Pancreas (tissue), 10 donors: ENCODE results near the gene LYST. TPM values are rescaled to one million over a fixed set of nuclear protein-coding genes. Genes with fewer than 3 reads are reported as not detected.

Experiments
- ATAC-seq, 4 donors: fragments of 200-7000 bp; cut with Tn5 transposase; one replicate each; pipeline versions ENCODE4 v1.8.0 to v1.9.1; 2020; ENCODE audit warnings: mild to moderate bottlenecking in 4 of 4, moderate library complexity in 4 of 4
- DNase-seq, 6 donors: peaks; one replicate each; pipeline ENCODE4 v3.0.0-alpha.2; 2020
- FAIRE-seq: peaks from 2 replicates; lab custom pipeline; 2012; peaks lifted over from hg19 to GRCh38; lab: Jason Lieb, UNC
- H3K27ac ChIP-seq, 4 donors: fragments of 200-600 bp; sonication (generic); 1 replicate in 3 of 4; 2 replicates in 1 of 4; pipeline versions ENCODE4 v1.5.0 to v1.8.0; 2020
- H3K27me3 ChIP-seq, 4 donors: fragments of 200-600 bp; one replicate each; pipeline ENCODE4 v1.8.0; 2021
- H3K36me3 ChIP-seq, 3 donors: fragments of 200-600 bp; sonication (generic) in 1 of 3; one replicate each; pipeline versions ENCODE4 v1.5.0 to v1.8.0; 2020 to 2021
- H3K4me1 ChIP-seq, 3 donors: fragments of 200-600 bp; one replicate each; pipeline ENCODE4 v1.8.0; 2021
- H3K4me3 ChIP-seq, 4 donors: fragments of 200-600 bp; sonication (generic) in 2 of 4; one replicate each; pipeline versions ENCODE4 v1.5.0 to v1.8.0; 2020 to 2021
- H3K9me3 ChIP-seq, 4 donors: fragments of 200-600 bp; one replicate each; pipeline ENCODE4 v1.8.0; 2021
- WGBS, 2 donors: extraction: QIAGEN DNeasy Blood & Tissue Kit; methylation state at CpG; one replicate each; pipeline ENCODE4 v1.1.7; 2013; 5-methylcytosine and 5-hydroxymethylcytosine counted together
- intact Hi-C, 3 donors: fragments of 100-400 bp; cut with DNase I; formaldehyde crosslinking; loops; one replicate each; pipeline versions ENCODE4 v1.11.1 to v1.14.2; 2022
- polyA plus RNA-seq, 2 donors: library from polyadenylated mRNA; stranded (reverse); fragments of 200-250 nt; gene quantifications; one replicate each; pipeline ENCODE4 v1.2.3, GENCODE V29; 2013
- total RNA-seq, 6 donors: library from RNA; stranded (reverse); fragmentation: NEBNext Ultra II Directional in 4 of 6; extraction: Animal tissue kit (Norgen Biotek cat#: 25700) in 4 of 6; gene quantifications; one replicate each; pipeline versions ENCODE4 v1.2.1 to v1.2.4, GENCODE V29; 2021 to 2023
- TF ChIP-seq, protein P1 (sequence below), 4 donors: fragments of 200-600 bp; sonication (generic) in 3 of 4; IDR thresholded peaks; one replicate each; pipeline versions ENCODE4 v1.5.0 to v1.8.0; 2021; ENCODE audit warnings: antibody characterized with exemption in 4 of 4
- donor health status: healthy with polysubstance abuse.
- donor health status: DM: no; HTN: no; CAD: no; lungs with moderate emphysema.
- donor health status: DM: no; HTN: no; CAD: no.
- donor health status: control.
- donor health status: control.
- donor health status: Bipolar disorder and iron deficiency.
- donor health status: DM: yes; HTN: yes; CAD: no.
- donor health status: DM: no; HTN: no; CAD: no.
- donor health status: DM: no; HTN: no; CAD: no.
- donor health status: DM: yes; HTN: yes; CAD: no.

The LYST gene
- total and polyA plus RNA-seq, 8 donors = 4.3 to 13.7 (median 8.9) TPM

DNA sequence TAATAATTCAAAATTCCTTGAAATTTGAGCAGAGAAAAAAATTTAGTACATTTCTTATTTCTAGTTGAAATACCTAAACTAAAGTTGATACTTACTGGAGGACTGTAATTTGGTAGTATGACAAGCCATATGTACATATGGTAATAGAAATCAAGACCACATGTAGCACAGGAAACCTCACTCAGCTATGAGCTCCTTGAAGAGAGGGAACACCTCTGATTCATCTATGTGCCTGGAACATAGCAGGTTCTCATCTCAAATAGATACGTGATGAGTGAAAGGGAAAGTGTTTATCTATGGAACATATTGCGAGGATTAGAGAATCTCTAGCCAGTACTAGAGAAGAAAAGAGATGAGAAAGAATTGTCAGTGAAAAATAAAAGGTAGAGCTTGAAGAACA lies 169.2 kb downstream of the LYST start:
- H3K27ac ChIP-seq = no peak overlapping the region
- H3K4me3 ChIP-seq = no peak overlapping the region
- FAIRE-seq = no peak
- WGBS, 2 donors = 96 to 99% methylated on average over 2 of the region's 2 CpGs
- no peaks in the 10 kb centered on the region for H3K27me3 ChIP-seq
- intact Hi-C loops = no loop called here
- no peak for DNase-seq
- TF ChIP-seq, protein P1, sequence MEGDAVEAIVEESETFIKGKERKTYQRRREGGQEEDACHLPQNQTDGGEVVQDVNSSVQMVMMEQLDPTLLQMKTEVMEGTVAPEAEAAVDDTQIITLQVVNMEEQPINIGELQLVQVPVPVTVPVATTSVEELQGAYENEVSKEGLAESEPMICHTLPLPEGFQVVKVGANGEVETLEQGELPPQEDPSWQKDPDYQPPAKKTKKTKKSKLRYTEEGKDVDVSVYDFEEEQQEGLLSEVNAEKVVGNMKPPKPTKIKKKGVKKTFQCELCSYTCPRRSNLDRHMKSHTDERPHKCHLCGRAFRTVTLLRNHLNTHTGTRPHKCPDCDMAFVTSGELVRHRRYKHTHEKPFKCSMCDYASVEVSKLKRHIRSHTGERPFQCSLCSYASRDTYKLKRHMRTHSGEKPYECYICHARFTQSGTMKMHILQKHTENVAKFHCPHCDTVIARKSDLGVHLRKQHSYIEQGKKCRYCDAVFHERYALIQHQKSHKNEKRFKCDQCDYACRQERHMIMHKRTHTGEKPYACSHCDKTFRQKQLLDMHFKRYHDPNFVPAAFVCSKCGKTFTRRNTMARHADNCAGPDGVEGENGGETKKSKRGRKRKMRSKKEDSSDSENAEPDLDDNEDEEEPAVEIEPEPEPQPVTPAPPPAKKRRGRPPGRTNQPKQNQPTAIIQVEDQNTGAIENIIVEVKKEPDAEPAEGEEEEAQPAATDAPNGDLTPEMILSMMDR (IDR thresholded peaks at IDR 0.05) = no peak
- peaks cover 0 to 21% (median 0%) of the 10 kb centered on the region in 3 donors for H3K36me3 ChIP-seq
- no peak for ATAC-seq
- no peaks in the 10 kb centered on the region for H3K4me1 ChIP-seq
- H3K9me3 ChIP-seq = no peaks in the 10 kb centered on the region

DNA sequence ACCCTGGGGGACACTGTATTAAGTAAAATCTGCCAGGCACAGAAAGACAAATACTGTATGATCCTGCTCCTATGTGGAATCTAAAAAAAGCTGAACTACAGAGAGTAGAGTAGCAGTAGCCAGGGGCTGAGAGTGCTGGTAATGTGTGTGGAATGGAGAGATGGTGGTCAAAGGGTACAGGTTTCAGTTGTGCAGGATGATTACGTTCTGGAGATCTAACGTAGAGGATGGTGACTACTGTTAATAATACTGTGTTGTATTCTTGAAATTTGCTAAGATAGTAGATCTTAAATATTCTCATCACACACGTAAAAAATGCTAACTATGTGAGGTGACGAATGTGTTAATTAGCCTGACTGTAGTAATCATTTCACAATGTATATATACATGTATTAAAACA lies 177.3 kb downstream of the LYST start:
- Histone ChIP-seq H3K36me3 (peaks cover 0 to 9% (median 0%) of the 10 kb centered on the region in 3 donors), H3K9me3 (no peaks in the 10 kb centered on the region), H3K4me3 (no peak overlapping the region), H3K27me3 (no peaks in the 10 kb centered on the region), H3K4me1 (no peaks in the 10 kb centered on the region), H3K27ac (no peak overlapping the region)
- 95 to 96% methylated on average over 4 of the region's 4 CpGs for WGBS, 2 donors
- TF ChIP-seq, protein P1 (IDR thresholded peaks at IDR 0.05) = no peak
- intact Hi-C loops = no loop called here
- DNase-seq = no peak
- ATAC-seq = no peak
- FAIRE-seq = no peak

DNA sequence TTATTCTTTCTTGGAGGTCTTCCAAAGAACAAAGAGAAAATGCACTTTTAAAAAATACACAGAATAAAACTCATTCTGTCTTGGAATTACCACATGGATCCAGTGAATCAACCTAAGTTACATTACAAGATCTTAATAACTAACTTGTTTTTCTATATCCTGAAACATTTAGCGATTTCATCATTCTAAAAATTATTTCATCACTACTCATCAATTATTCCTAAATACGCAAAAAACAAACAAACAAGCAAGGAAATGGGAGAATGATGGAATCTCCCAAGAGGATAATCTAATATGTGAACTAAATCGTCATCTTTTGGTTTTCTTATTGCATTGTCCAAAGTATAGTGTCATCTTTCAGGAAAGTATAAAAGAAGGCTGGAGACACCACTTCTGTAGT lies 178.6 kb downstream of the LYST start:
- peaks cover 0 to 3% (median 0%) of the 10 kb centered on the region in 3 donors for H3K4me1 ChIP-seq
- H3K36me3 ChIP-seq = peaks cover 0 to 1% (median 0%) of the 10 kb centered on the region in 3 donors
- FAIRE-seq = no peak
- WGBS, 2 donors = 95% methylated on average over 3 of the region's 3 CpGs
- H3K4me3 ChIP-seq = no peak overlapping the region
- no peaks in the 10 kb centered on the region for H3K9me3 ChIP-seq
- no peak for ATAC-seq
- no peak for DNase-seq
- TF ChIP-seq, protein P1 (IDR thresholded peaks at IDR 0.05) = no peak
- H3K27me3 ChIP-seq = no peaks in the 10 kb centered on the region
- intact Hi-C loops = no loop called here
- H3K27ac ChIP-seq = no peak overlapping the region

DNA sequence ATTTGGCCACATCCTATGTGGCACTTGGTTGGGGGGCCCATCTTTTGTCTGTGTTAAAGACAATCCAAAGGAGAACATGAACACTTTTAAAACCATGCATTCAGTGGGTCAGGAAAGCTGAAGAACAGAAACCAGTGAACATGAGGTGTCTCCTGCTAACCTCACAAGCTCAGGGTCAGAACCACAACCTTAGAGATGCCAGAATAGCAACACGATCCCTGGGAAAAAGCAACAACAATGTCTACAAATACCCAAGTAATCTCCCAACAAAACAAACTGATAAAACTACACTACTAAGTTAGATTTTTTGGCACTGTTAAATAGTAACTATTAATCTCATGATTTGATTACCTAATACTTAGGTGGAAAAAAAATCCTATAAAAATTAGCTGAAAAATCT lies 183.1 kb downstream of the LYST start:
- 26 to 33% methylated on average over 1 of the region's 1 CpG for WGBS, 2 donors
- no peaks in the 10 kb centered on the region for H3K36me3 ChIP-seq
- TF ChIP-seq, protein P1 (IDR thresholded peaks at IDR 0.05) = no peak
- H3K4me1 ChIP-seq = peaks cover 0 to 3% (median 0%) of the 10 kb centered on the region in 3 donors
- no peak overlapping the region for H3K4me3 ChIP-seq
- H3K27ac ChIP-seq = no peak overlapping the region
- ATAC-seq (peak in 2 of 4 donors; percentile 51 to 53), FAIRE-seq (no peak), DNase-seq (no peak)
- H3K9me3 ChIP-seq = no peaks in the 10 kb centered on the region
- intact Hi-C loops = no loop called here
- no peaks in the 10 kb centered on the region for H3K27me3 ChIP-seq

DNA sequence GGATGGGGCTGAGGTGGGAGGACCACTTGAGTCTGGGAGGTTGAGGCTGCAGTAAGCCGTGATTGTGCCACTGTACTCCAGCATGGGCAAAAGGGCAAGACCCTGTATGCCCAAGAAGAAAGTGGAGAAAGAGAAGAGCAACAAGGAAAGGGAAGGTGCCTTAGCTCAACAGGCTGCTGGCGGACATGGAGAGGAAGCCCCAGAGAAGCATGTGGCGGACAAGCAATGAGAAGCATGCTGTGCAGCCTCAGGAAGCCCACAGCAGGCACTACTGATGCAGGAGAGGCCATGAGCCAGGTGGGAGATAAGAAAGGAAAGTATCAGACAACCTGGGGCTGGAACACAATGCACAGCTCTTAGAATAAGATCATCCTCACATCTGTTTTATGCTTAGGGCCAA lies 184.5 kb downstream of the LYST start:
- no peak for ATAC-seq
- Histone ChIP-seq H3K9me3 (no peaks in the 10 kb centered on the region), H3K27me3 (no peaks in the 10 kb centered on the region), H3K4me3 (no peak overlapping the region), H3K4me1 (peaks cover 0 to 3% (median 0%) of the 10 kb centered on the region in 3 donors), H3K27ac (no peak overlapping the region), H3K36me3 (no peaks in the 10 kb centered on the region)
- WGBS, 2 donors = 96 to 100% methylated on average over 3 of the region's 3 CpGs
- intact Hi-C loops = no loop called here
- no peak for DNase-seq
- TF ChIP-seq, protein P1 (IDR thresholded peaks at IDR 0.05) = no peak
- FAIRE-seq = no peak
